Effector CD4-positive, alpha-beta T cell (primary cell): Measurements from ENCODE around the gene YBX3.
A peak's percentile ranks its signal among the peaks of the same experiment; 100 is the strongest.

ENCODE experiments used
- DNase-seq: peaks from one replicate; pipeline ENCODE4 v3.0.0-alpha.2; 2020

The YBX3 gene

GRCh38 chr12:10721651-10722501 is 1.2 kb downstream of the YBX3 start:
- DNase-seq = peak; percentile 34

GRCh38 chr12:10720974-10721650 is 2.0 kb downstream of the YBX3 start:
- no peak for DNase-seq

GRCh38 chr12:10719482-10719881 is 3.6 kb downstream of the YBX3 start:
- DNase-seq = no peak

GRCh38 chr12:10718279-10718821 is 4.8 kb downstream of the YBX3 start:
- DNase-seq = no peak

- DNase-seq = no peak
These were observed 5.7 kb downstream of the YBX3 start for GRCh38 chr12:10717410-10717809.

GRCh38 chr12:10716704-10717315 is 6.3 kb downstream of the YBX3 start:
- DNase-seq = no peak

- no peak for DNase-seq
These were observed 6.8 kb downstream of the YBX3 start for GRCh38 chr12:10716277-10716676.

- DNase-seq = no peak
These were observed 7.6 kb downstream of the YBX3 start for GRCh38 chr12:10715491-10715890.

- DNase-seq = no peak
These were observed 13.3 kb downstream of the YBX3 start for GRCh38 chr12:10709808-10710207.

GRCh38 chr12:10708862-10709261 is 14.3 kb downstream of the YBX3 start:
- DNase-seq = no peak

GRCh38 chr12:10705655-10706054 is 17.5 kb downstream of the YBX3 start:
- no peak for DNase-seq

- DNase-seq = no peak
These were observed 21.3 kb downstream of the YBX3 start for GRCh38 chr12:10701843-10702242.

- no peak for DNase-seq
These were observed 21.9 kb downstream of the YBX3 start for GRCh38 chr12:10701131-10701681.

GRCh38 chr12:10700581-10700980 is 22.5 kb downstream of the YBX3 start:
- DNase-seq = no peak

- DNase-seq = no peak
These were observed 25.3 kb downstream of the YBX3 start for GRCh38 chr12:10697862-10698261.

- no peak for DNase-seq
These were observed 26.0 kb downstream of the YBX3 start for GRCh38 chr12:10697156-10697555.

GRCh38 chr12:10690906-10691305 is 32.2 kb downstream of the YBX3 start:
- DNase-seq = no peak

- no peak for DNase-seq
These were observed 34.0 kb downstream of the YBX3 start for GRCh38 chr12:10689146-10689545.

GRCh38 chr12:10688042-10688441 is 35.1 kb downstream of the YBX3 start:
- no peak for DNase-seq

- peak; percentile 34 for DNase-seq
These were observed 49.3 kb downstream of the YBX3 start, which contains the start of gene STYK1 for GRCh38 chr12:10673659-10674384. Gene STYK1, minus strand, starts transcription at chr12:10674052. Its CDS starts 39,434 bp downstream, at chr12:10634618.

GRCh38 chr12:10672231-10672868 is 50.8 kb downstream of the YBX3 start:
- DNase-seq = no peak

GRCh38 chr12:10669533-10669932 is 53.6 kb downstream of the YBX3 start:
- no peak for DNase-seq
